Measurements from ENCODE around the gene GPC6. TPM values are rescaled to one million over a fixed set of nuclear protein-coding genes. Genes with fewer than 3 reads are reported as not detected.

GPC6 gene
- total and polyA plus RNA-seq, 4 donors = 5.9 to 29.1 (median 18.2) TPM

GRCh38 chr13:93784191-93784590 is 557.6 kb downstream of the GPC6 start:
- TF ChIP-seq FOXA1 (IDR thresholded peaks at IDR 0.05) = no peak
- no peak for TF ChIP-seq ATF3 (IDR thresholded peaks at IDR 0.05)
- TF ChIP-seq SP1 (IDR thresholded peaks at IDR 0.05) = no peak
- no peak for TF ChIP-seq RAD21 (IDR thresholded peaks at IDR 0.05)
- TF ChIP-seq JUND (IDR thresholded peaks at IDR 0.05) = no peak
- no peak for TF ChIP-seq FOXA2 (IDR thresholded peaks at IDR 0.05)
- TF ChIP-seq ZBTB33 (IDR thresholded peaks at IDR 0.05) = no peak
- TF ChIP-seq TAF1 (conservative IDR thresholded peaks at IDR 0.05) = no peak
- Histone ChIP-seq H3K9ac (ENCODE audit: low read depth in 1 of 2, low read length in 2 of 2) (no peak overlapping the region), H3K4me3 (ENCODE audit: low read depth in 1 of 3, low read length in 3 of 3) (no peak overlapping the region), H3K27me3 (ENCODE audit: control insufficient read depth in 4 of 4, insufficient read depth in 4 of 4, low read length in 3 of 4) (no peaks in the 10 kb centered on the region), H3K9me3 (ENCODE audit: control insufficient read depth in 4 of 4, low read length in 3 of 4) (no peaks in the 10 kb centered on the region), H3K36me3 (ENCODE audit: control insufficient read depth in 4 of 4, insufficient read depth in 3 of 4, low read depth in 1 of 4, low read length in 3 of 4) (no peaks in the 10 kb centered on the region), H3K27ac (ENCODE audit: low read depth in 1 of 2, low read length in 2 of 2) (no peak overlapping the region), H3K4me1 (ENCODE audit: control insufficient read depth in 4 of 4, insufficient read depth in 4 of 4, low read length in 3 of 4) (no peaks in the 10 kb centered on the region)
- DNase-seq (ENCODE audit: low spot score) = no peak
- 84% methylated on average over 1 of the region's 1 CpG for WGBS

GRCh38 chr13:93786846-93787489 is 560.4 kb downstream of the GPC6 start:
- Histone ChIP-seq H3K9me3 (ENCODE audit: control insufficient read depth in 4 of 4, low read length in 3 of 4) (no peaks in the 10 kb centered on the region), H3K27ac (ENCODE audit: low read depth in 1 of 2, low read length in 2 of 2) (no peak overlapping the region), H3K4me3 (ENCODE audit: low read depth in 1 of 3, low read length in 3 of 3) (no peak overlapping the region), H3K27me3 (ENCODE audit: control insufficient read depth in 4 of 4, insufficient read depth in 4 of 4, low read length in 3 of 4) (no peaks in the 10 kb centered on the region), H3K36me3 (ENCODE audit: control insufficient read depth in 4 of 4, insufficient read depth in 3 of 4, low read depth in 1 of 4, low read length in 3 of 4) (no peaks in the 10 kb centered on the region), H3K9ac (ENCODE audit: low read depth in 1 of 2, low read length in 2 of 2) (no peak overlapping the region), H3K4me1 (ENCODE audit: control insufficient read depth in 4 of 4, insufficient read depth in 4 of 4, low read length in 3 of 4) (no peaks in the 10 kb centered on the region)
- no peak for TF ChIP-seq FOXA2 (IDR thresholded peaks at IDR 0.05)
- TF ChIP-seq ZBTB33 (IDR thresholded peaks at IDR 0.05) = no peak
- TF ChIP-seq EGR1 (IDR thresholded peaks at IDR 0.05; ENCODE audit: low read depth in 2 of 2) = no peak
- no peak for DNase-seq (ENCODE audit: low spot score)
- WGBS = 90% methylated on average over 4 of the region's 4 CpGs

GRCh38 chr13:93788456-93788855 is 561.8 kb downstream of the GPC6 start:
- no peak for DNase-seq (ENCODE audit: low spot score)
- H3K9me3 ChIP-seq (ENCODE audit: control insufficient read depth in 4 of 4, low read length in 3 of 4) = no peaks in the 10 kb centered on the region
- H3K4me3 ChIP-seq (ENCODE audit: low read depth in 1 of 3, low read length in 3 of 3) = no peak overlapping the region
- no peaks in the 10 kb centered on the region for H3K27me3 ChIP-seq (ENCODE audit: control insufficient read depth in 4 of 4, insufficient read depth in 4 of 4, low read length in 3 of 4)
- no peak overlapping the region for H3K27ac ChIP-seq (ENCODE audit: low read depth in 1 of 2, low read length in 2 of 2)
- WGBS = 39% methylated on average over 2 of the region's 2 CpGs
- no peak overlapping the region for H3K9ac ChIP-seq (ENCODE audit: low read depth in 1 of 2, low read length in 2 of 2)
- H3K36me3 ChIP-seq (ENCODE audit: control insufficient read depth in 4 of 4, insufficient read depth in 3 of 4, low read depth in 1 of 4, low read length in 3 of 4) = no peaks in the 10 kb centered on the region
- H3K4me1 ChIP-seq (ENCODE audit: control insufficient read depth in 4 of 4, insufficient read depth in 4 of 4, low read length in 3 of 4) = no peaks in the 10 kb centered on the region
- no peak for TF ChIP-seq CTCF (IDR thresholded peaks at IDR 0.05; ENCODE audit: low read depth, low read length, missing input control)
- no peak for TF ChIP-seq RXRA (IDR thresholded peaks at IDR 0.05)
- TF ChIP-seq REST (IDR thresholded peaks at IDR 0.05) = no peak
- TF ChIP-seq HNF4G (IDR thresholded peaks at IDR 0.05) = no peak
- no peak for TF ChIP-seq RAD21 (IDR thresholded peaks at IDR 0.05)
- no peak for TF ChIP-seq FOXA1 (IDR thresholded peaks at IDR 0.05)
- no peak for TF ChIP-seq EGR1 (IDR thresholded peaks at IDR 0.05; ENCODE audit: low read depth in 2 of 2)
- no peak for TF ChIP-seq GABPA (IDR thresholded peaks at IDR 0.05 in 1 of 2, conservative IDR thresholded peaks at IDR 0.05 in 1 of 2)
- no peak for TF ChIP-seq HNF4A (conservative IDR thresholded peaks at IDR 0.05)
- TF ChIP-seq TAF1 (conservative IDR thresholded peaks at IDR 0.05) = no peak
- no peak for TF ChIP-seq ZBTB33 (IDR thresholded peaks at IDR 0.05)
- TF ChIP-seq SP1 (IDR thresholded peaks at IDR 0.05) = no peak

Data from liver (tissue), 9 donors.